Ovary (tissue), 3 donors: ENCODE data around the gene MAP7D1.

Experiments used
- POLR2A ChIP-seq: fragments of 450-650 bp; IDR thresholded peaks from one replicate; pipeline ENCODE4 v1.6.1; 2017; ENCODE audit warnings: antibody characterized with exemption, mild to moderate bottlenecking, moderate library complexity
- TF ChIP-seq, protein P1 (sequence below), 3 donors: fragments of 450-650 bp in 2 of 3; fragments of 200-600 bp in 1 of 3; IDR thresholded peaks; one replicate each; pipeline versions ENCODE4 v1.5.1 to v1.8.0; 2016 to 2022; ENCODE audit warnings: antibody characterized with exemption in 3 of 3, mild to moderate bottlenecking in 1 of 3
- donor health status: DM: no; HTN: no; CAD: no.

GRCh38 chr1:36115931-36116330, 40.0 kb upstream of the MAP7D1 start:
- TF ChIP-seq, protein P1, sequence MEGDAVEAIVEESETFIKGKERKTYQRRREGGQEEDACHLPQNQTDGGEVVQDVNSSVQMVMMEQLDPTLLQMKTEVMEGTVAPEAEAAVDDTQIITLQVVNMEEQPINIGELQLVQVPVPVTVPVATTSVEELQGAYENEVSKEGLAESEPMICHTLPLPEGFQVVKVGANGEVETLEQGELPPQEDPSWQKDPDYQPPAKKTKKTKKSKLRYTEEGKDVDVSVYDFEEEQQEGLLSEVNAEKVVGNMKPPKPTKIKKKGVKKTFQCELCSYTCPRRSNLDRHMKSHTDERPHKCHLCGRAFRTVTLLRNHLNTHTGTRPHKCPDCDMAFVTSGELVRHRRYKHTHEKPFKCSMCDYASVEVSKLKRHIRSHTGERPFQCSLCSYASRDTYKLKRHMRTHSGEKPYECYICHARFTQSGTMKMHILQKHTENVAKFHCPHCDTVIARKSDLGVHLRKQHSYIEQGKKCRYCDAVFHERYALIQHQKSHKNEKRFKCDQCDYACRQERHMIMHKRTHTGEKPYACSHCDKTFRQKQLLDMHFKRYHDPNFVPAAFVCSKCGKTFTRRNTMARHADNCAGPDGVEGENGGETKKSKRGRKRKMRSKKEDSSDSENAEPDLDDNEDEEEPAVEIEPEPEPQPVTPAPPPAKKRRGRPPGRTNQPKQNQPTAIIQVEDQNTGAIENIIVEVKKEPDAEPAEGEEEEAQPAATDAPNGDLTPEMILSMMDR (IDR thresholded peaks at IDR 0.05) = no peak
- TF ChIP-seq POLR2A = no peak
